ENCODE measurements around the gene TBL2.
"Not testable (repeated sequence)": the region's sequence is repeated elsewhere in the genome, so short reads cannot be mapped to it uniquely, and the experiment has no call there.

TBL2 gene

GRCh38 chr7:73606801-73607691, 28.7 kb upstream of the TBL2 start:
- no peak for DNase-seq (ENCODE audit: low spot score)

GRCh38 chr7:73605601-73606220, 27.3 kb upstream of the TBL2 start:
- DNase-seq (ENCODE audit: low spot score): no peak

- no peak for DNase-seq (ENCODE audit: low spot score)
Observed at GRCh38 chr7:73602721-73603651, 24.6 kb upstream of the TBL2 start.

GRCh38 chr7:73599916-73600315, 21.5 kb upstream of the TBL2 start:
- DNase-seq (ENCODE audit: low spot score): no peak

GRCh38 chr7:73599151-73599882, 20.9 kb upstream of the TBL2 start:
- no peak for DNase-seq (ENCODE audit: low spot score)

- DNase-seq (ENCODE audit: low spot score): no peak
Observed at GRCh38 chr7:73597978-73598782, 19.8 kb upstream of the TBL2 start.

GRCh38 chr7:73596191-73597065, 18.0 kb upstream of the TBL2 start:
- no peak for DNase-seq (ENCODE audit: low spot score)

- no peak for DNase-seq (ENCODE audit: low spot score)
Observed at GRCh38 chr7:73595358-73595757, 17.0 kb upstream of the TBL2 start.

GRCh38 chr7:73593207-73594045, 15.0 kb upstream of the TBL2 start:
- no peak for DNase-seq (ENCODE audit: low spot score)

GRCh38 chr7:73586911-73587310, 8.5 kb upstream of the TBL2 start:
- DNase-seq (ENCODE audit: low spot score): no peak

- no peak for DNase-seq (ENCODE audit: low spot score)
Observed at GRCh38 chr7:73585196-73585595, 6.8 kb upstream of the TBL2 start.

GRCh38 chr7:73582664-73583202, 4.4 kb upstream of the TBL2 start:
- no peak for DNase-seq (ENCODE audit: low spot score)

GRCh38 chr7:73581006-73581405, 2.6 kb upstream of the TBL2 start:
- DNase-seq (ENCODE audit: low spot score): not testable (repeated sequence)

- DNase-seq (ENCODE audit: low spot score): no peak
Observed at GRCh38 chr7:73577627-73578341, 595 bp downstream of the TBL2 start.

- DNase-seq (ENCODE audit: low spot score): no peak
Observed at GRCh38 chr7:73573791-73574190, 4.6 kb downstream of the TBL2 start.

- no peak for DNase-seq (ENCODE audit: low spot score)
Observed at GRCh38 chr7:73573276-73573675, 5.1 kb downstream of the TBL2 start.

GRCh38 chr7:73572767-73573186, 5.6 kb downstream of the TBL2 start:
- no peak for DNase-seq (ENCODE audit: low spot score)

GRCh38 chr7:73570977-73571376, 7.4 kb downstream of the TBL2 start:
- no peak for DNase-seq (ENCODE audit: low spot score)
